Ascending aorta (tissue), 2 donors: Measurements from ENCODE around the gene NAAA. TPM values are rescaled to one million over a fixed set of nuclear protein-coding genes. Genes with fewer than 3 reads are reported as not detected.

ENCODE experiments used
- DNase-seq, 2 donors: peaks; one replicate each; pipeline ENCODE4 v3.0.0-alpha.2; 2019; ENCODE audit warnings: low spot score in 2 of 2
- H3K27ac ChIP-seq, 2 donors: fragments of 200-600 bp; sonication (generic); one replicate each; pipeline ENCODE4 v1.5.1; 2016 to 2017; ENCODE audit warnings: mild to moderate bottlenecking in 1 of 2
- H3K27me3 ChIP-seq: fragments of 200-600 bp; sonication (generic); one replicate; pipeline ENCODE4 v1.5.1; 2017
- H3K36me3 ChIP-seq, 2 donors: fragments of 200-600 bp; sonication (generic); one replicate each; pipeline ENCODE4 v1.5.1; 2016
- H3K4me1 ChIP-seq, 2 donors: fragments of 200-600 bp; sonication (generic); one replicate each; pipeline ENCODE4 v1.5.1; 2016 to 2017; ENCODE audit warnings: mild to moderate bottlenecking in 1 of 2
- H3K4me3 ChIP-seq, 2 donors: fragments of 200-600 bp; sonication (generic); one replicate each; pipeline ENCODE4 v1.5.1; 2016 to 2017; ENCODE audit warnings: mild to moderate bottlenecking in 1 of 2
- H3K9me3 ChIP-seq, 2 donors: fragments of 200-600 bp; sonication (generic); one replicate each; pipeline ENCODE4 v1.5.1; 2016
- CTCF ChIP-seq, 3 experiments: fragments of 200-600 bp in 2 of 3; fragments of 450-650 bp in 1 of 3; sonication (generic) in 2 of 3; IDR thresholded peaks; one replicate each; pipeline ENCODE4 v1.5.1; 2016 to 2019; ENCODE audit warnings: antibody characterized with exemption in 3 of 3, mild to moderate bottlenecking in 1 of 3, moderate library complexity in 1 of 3
- intact Hi-C: fragments of 100-400 bp; cut with DNase I; formaldehyde crosslinking; loops from one replicate; pipeline ENCODE4 v1.15.1; 2023
- total RNA-seq: library from RNA; depleted of rRNA; stranded (reverse); fragments of >200 nt; gene quantifications from one replicate; pipeline ENCODE4 v1.1.0, GENCODE V29; 2016

NAAA gene
- total RNA-seq, 1 donor from 2014 or later = 287 TPM

- no peak for DNase-seq
- Histone ChIP-seq H3K4me3 (no peak overlapping the region), H3K36me3 (no peaks in the 10 kb centered on the region), H3K9me3 (no peaks in the 10 kb centered on the region), H3K4me1 (no peaks in the 10 kb centered on the region), H3K27me3 (no peaks in the 10 kb centered on the region), H3K27ac (no peak overlapping the region)
- TF ChIP-seq CTCF (IDR thresholded peaks at IDR 0.05) = no peak
- intact Hi-C loops = no loop called here
Measured at GRCh38 chr4:75876218-75876617, 64.6 kb downstream of the NAAA start.

- no peaks in the 10 kb centered on the region for H3K27me3 ChIP-seq
- DNase-seq = no peak
- intact Hi-C loops = no loop called here
- H3K27ac ChIP-seq = no peak overlapping the region
- H3K4me1 ChIP-seq = no peaks in the 10 kb centered on the region
- no peaks in the 10 kb centered on the region for H3K36me3 ChIP-seq
- TF ChIP-seq CTCF (IDR thresholded peaks at IDR 0.05) = no peak
- H3K4me3 ChIP-seq = no peak overlapping the region
- no peaks in the 10 kb centered on the region for H3K9me3 ChIP-seq
Measured at GRCh38 chr4:75869100-75869499, 71.7 kb downstream of the NAAA start.

- Histone ChIP-seq H3K27me3 (no peaks in the 10 kb centered on the region), H3K4me1 (no peaks in the 10 kb centered on the region), H3K4me3 (no peak overlapping the region), H3K36me3 (no peaks in the 10 kb centered on the region), H3K27ac (no peak overlapping the region), H3K9me3 (no peaks in the 10 kb centered on the region)
- no peak for TF ChIP-seq CTCF (IDR thresholded peaks at IDR 0.05)
- intact Hi-C loops = no loop called here
- DNase-seq = no peak
Measured at GRCh38 chr4:75867130-75867529, 73.7 kb downstream of the NAAA start.

Other genes starting within 250 kb of the NAAA start
- 25.5 TPM for gene USO1, start 216.4 kb downstream of the NAAA start, total RNA-seq
- not detected for gene PPEF2, start 38.6 kb downstream of the NAAA start, total RNA-seq
- gene SDAD1, start 49.9 kb upstream of the NAAA start, total RNA-seq = 12.0 TPM
- 0.21 TPM for gene CXCL9, start 66.5 kb upstream of the NAAA start, total RNA-seq
- not detected for gene CXCL10, start 82.5 kb upstream of the NAAA start, total RNA-seq
- not detected for gene CXCL11, start 95.1 kb upstream of the NAAA start, total RNA-seq
- gene ART3, start 133.7 kb upstream of the NAAA start, total RNA-seq = not detected
- 20.2 TPM for gene NUP54, start 207.4 kb upstream of the NAAA start, total RNA-seq